ENCODE data around the gene INAFM1. TPM values are rescaled to one million over a fixed set of nuclear protein-coding genes. Genes with fewer than 3 reads are reported as not detected.

INAFM1 gene
- total RNA-seq, 1 donor from 2014 or later: 18.9 TPM

DNA sequence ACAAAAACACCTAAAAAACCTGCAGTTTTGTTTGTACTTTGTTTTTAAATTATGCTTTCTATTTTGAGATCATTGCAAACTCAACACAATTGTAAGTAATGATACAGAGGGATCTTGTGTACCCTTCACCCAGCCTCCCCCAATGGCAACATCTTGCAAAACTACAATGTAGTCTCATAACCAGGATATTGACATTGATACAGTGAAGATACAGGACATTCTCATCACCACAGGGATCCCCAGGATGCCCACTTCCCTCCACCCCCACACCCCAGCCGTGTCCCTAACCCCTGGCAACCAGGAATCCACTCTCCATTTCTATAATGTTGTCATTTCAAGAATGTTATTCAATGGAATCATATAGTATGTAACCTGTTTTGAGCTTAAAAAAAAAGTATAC lies 46.9 kb downstream of the INAFM1 start:
- TF ChIP-seq POLR2A (IDR thresholded peaks at IDR 0.05) (no peak), CTCF (IDR thresholded peaks at IDR 0.05) (no peak), POLR2AphosphoS5 (IDR thresholded peaks at IDR 0.05; ENCODE audit: insufficient read depth in 1 of 2, low read depth in 1 of 2) (no peak)
- Histone ChIP-seq H3K36me3 (no peaks in the 10 kb centered on the region), H3K4me1 (no peaks in the 10 kb centered on the region), H3K27me3 (no peaks in the 10 kb centered on the region), H3K27ac (no peak overlapping the region), H3K9me3 (no peaks in the 10 kb centered on the region), H3K4me3 (no peak overlapping the region)
- intact Hi-C loops (cut with DNase I): no loop called here
- no peak for DNase-seq (ENCODE audit: extremely low spot score in 2 of 2)

- no peak overlapping the region for H3K4me3 ChIP-seq
- no peaks in the 10 kb centered on the region for H3K4me1 ChIP-seq
- no peaks in the 10 kb centered on the region for H3K9me3 ChIP-seq
- H3K36me3 ChIP-seq: no peaks in the 10 kb centered on the region
- DNase-seq (ENCODE audit: extremely low spot score in 2 of 2): no peak
- no peaks in the 10 kb centered on the region for H3K27me3 ChIP-seq
- no peak overlapping the region for H3K27ac ChIP-seq
- TF ChIP-seq POLR2AphosphoS5 (IDR thresholded peaks at IDR 0.05; ENCODE audit: insufficient read depth in 1 of 2, low read depth in 1 of 2) (no peak), POLR2A (IDR thresholded peaks at IDR 0.05) (no peak), CTCF (IDR thresholded peaks at IDR 0.05) (no peak)
- intact Hi-C loops (cut with DNase I): no loop called here
Observed at GRCh38 chr19:47322058-47322457, 47.4 kb downstream of the INAFM1 start.

- Histone ChIP-seq H3K4me3 (no peak overlapping the region), H3K36me3 (no peaks in the 10 kb centered on the region), H3K9me3 (no peaks in the 10 kb centered on the region), H3K27me3 (no peaks in the 10 kb centered on the region), H3K4me1 (no peaks in the 10 kb centered on the region), H3K27ac (no peak overlapping the region)
- intact Hi-C loops (cut with DNase I): no loop called here
- DNase-seq (ENCODE audit: extremely low spot score in 2 of 2): no peak
- no peak for TF ChIP-seq POLR2A (IDR thresholded peaks at IDR 0.05)
- TF ChIP-seq POLR2AphosphoS5 (IDR thresholded peaks at IDR 0.05; ENCODE audit: insufficient read depth in 1 of 2, low read depth in 1 of 2): no peak
- TF ChIP-seq CTCF (IDR thresholded peaks at IDR 0.05): no peak
Observed at GRCh38 chr19:47323409-47323808, 48.7 kb downstream of the INAFM1 start.

DNA sequence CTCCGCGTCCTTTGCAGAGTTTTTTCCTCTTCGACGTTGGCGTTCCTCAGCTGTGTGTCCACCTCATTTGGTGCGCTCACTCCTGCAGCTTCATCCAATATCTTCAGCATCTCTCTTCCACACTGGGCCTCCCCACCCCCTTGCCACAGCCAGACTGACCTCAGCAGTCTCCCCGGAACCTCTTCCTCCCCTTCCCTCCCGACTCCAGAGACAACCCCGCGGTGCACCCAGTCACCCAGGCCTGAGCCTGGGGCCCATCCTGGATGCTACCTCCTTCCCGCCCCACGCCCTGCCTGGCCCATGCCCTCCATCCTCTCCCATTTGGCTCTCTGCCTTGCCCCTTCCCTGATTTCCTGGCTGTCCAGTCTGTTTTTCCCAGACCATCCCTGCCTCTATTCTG lies 49.2 kb downstream of the INAFM1 start:
- H3K27ac ChIP-seq: no peak overlapping the region
- intact Hi-C loops (cut with DNase I): no loop called here
- H3K4me3 ChIP-seq: no peak overlapping the region
- DNase-seq (ENCODE audit: extremely low spot score in 2 of 2): no peak
- no peaks in the 10 kb centered on the region for H3K9me3 ChIP-seq
- H3K36me3 ChIP-seq: no peaks in the 10 kb centered on the region
- H3K27me3 ChIP-seq: no peaks in the 10 kb centered on the region
- H3K4me1 ChIP-seq: no peaks in the 10 kb centered on the region
- TF ChIP-seq POLR2A (IDR thresholded peaks at IDR 0.05): no peak
- TF ChIP-seq POLR2AphosphoS5 (IDR thresholded peaks at IDR 0.05; ENCODE audit: insufficient read depth in 1 of 2, low read depth in 1 of 2): no peak
- TF ChIP-seq CTCF (IDR thresholded peaks at IDR 0.05): no peak

DNA sequence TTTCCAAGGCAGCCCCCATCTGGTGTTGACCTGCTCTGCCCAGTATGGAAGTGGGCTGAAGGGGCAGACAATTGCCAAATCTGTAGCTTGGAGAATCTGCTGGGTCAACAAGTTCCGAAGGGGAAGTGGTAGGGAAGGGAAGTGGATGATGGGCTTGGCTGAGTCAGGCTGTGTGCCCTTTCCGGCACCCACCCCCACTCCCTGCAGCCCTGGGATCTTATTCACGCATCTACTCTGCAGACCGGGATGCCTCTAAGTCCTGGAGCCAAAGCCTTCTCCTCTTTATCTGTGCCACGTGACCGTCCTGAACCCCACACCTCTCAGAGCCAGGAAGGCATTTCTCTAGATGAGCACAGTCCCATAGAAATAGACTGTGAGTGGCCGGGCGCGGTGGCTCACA lies 49.8 kb downstream of the INAFM1 start:
- Histone ChIP-seq H3K27me3 (no peaks in the 10 kb centered on the region), H3K9me3 (no peaks in the 10 kb centered on the region), H3K4me1 (no peaks in the 10 kb centered on the region), H3K27ac (no peak overlapping the region), H3K4me3 (no peak overlapping the region), H3K36me3 (no peaks in the 10 kb centered on the region)
- intact Hi-C loops (cut with DNase I): no loop called here
- DNase-seq (ENCODE audit: extremely low spot score in 2 of 2): no peak
- TF ChIP-seq POLR2A (IDR thresholded peaks at IDR 0.05) (no peak), CTCF (IDR thresholded peaks at IDR 0.05) (no peak), POLR2AphosphoS5 (IDR thresholded peaks at IDR 0.05; ENCODE audit: insufficient read depth in 1 of 2, low read depth in 1 of 2) (no peak)

MicroRNAs encoded within 50 kb of the gene (microRNA counts, 767-probe panel; counts per million panel counts)
- 238 to 261 counts per million in 2 donors for microRNA hsa-miR-3190-5p

Small RNAs within 50 kb of the gene (microRNA-seq; reads per million reads assigned to microRNA genes)
- not detected for gene MIR3190 (ENCODE audit: borderline number of aligned reads, borderline replicate concordance)
- gene MIR3191 (ENCODE audit: borderline number of aligned reads, borderline replicate concordance): not detected

Small RNAs within 50 kb of the gene (small RNA-seq; reads per million reads assigned to genes)
- not detected for gene MIR3190

Other genes with a start within 250 kb of the INAFM1 start
- gene TMEM160, start 226.3 kb upstream of the INAFM1 start, total RNA-seq: 36.3 TPM
- gene ZC3H4, start 161.1 kb upstream of the INAFM1 start, total RNA-seq: 21.9 TPM
- 32.7 TPM for gene SAE1, start 144.1 kb upstream of the INAFM1 start, total RNA-seq
- 4.7 TPM for gene BBC3, start 43.7 kb upstream of the INAFM1 start, total RNA-seq
- gene CCDC9, start 18.4 kb upstream of the INAFM1 start, total RNA-seq: 19.2 TPM
- gene C5AR1, start 35.0 kb downstream of the INAFM1 start, total RNA-seq: 12.5 TPM
- 15.2 TPM for gene C5AR2, start 57.3 kb downstream of the INAFM1 start, total RNA-seq
- gene DHX34, start 74.4 kb downstream of the INAFM1 start, total RNA-seq: 15.2 TPM
- gene MEIS3, start 144.6 kb downstream of the INAFM1 start, total RNA-seq: 20.6 TPM
- gene SLC8A2, start 197.0 kb downstream of the INAFM1 start, total RNA-seq: 0.49 TPM
- gene KPTN, start 209.3 kb downstream of the INAFM1 start, total RNA-seq: 9.6 TPM
- 108 TPM for gene NAPA, start 240.2 kb downstream of the INAFM1 start, total RNA-seq

Measured in vagina (tissue), 2 donors.